ENCODE results near the gene DVL2. TPM values are rescaled to one million over a fixed set of nuclear protein-coding genes. Genes with fewer than 3 reads are reported as not detected.

Gene DVL2
- polyA plus RNA-seq, 1 donor from 2014 or later: 41.1 TPM

DNA sequence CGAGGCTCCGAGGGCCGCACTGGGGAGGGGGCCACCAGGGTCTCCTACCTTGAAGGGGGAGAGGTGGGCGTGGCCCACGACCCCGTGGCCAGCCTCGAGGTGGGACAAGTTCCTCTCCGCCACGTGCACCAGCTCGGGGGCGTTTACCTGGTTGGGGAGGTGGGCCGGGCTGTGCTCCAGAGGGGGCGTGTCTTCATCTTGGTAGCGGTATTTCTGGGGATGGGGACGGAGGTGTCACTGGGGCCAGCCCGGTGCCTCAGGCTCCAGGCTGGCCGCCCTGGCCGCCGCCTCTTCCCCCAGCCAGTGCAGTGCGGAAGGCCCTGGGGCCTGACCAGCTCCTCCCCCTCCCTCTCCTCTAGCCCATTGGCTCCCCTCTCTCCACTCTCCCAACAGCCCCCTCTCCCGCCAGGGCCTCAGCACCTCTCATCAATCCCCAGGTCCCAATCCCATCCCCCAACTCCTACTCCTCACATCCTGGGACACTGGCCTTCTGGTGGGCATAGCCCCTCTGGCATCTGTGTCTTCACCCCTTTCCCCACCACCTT, 26.2 kb downstream of the DVL2 start:
- Histone ChIP-seq H3K9me3 (ENCODE audit: low read length) (no peaks in the 10 kb centered on the region), H3K9ac (ENCODE audit: low read length) (peak overlapping the region; percentile 29), H3F3A (ENCODE audit: insufficient read depth, low read length, poor library complexity, severe bottlenecking) (no peaks in the 10 kb centered on the region), H3K36me3 (ENCODE audit: insufficient read depth, low read length) (no peaks in the 10 kb centered on the region), H3K4me2 (ENCODE audit: low read length) (no peak overlapping the region), H3K9me2 (ENCODE audit: insufficient read depth, low read length) (no peaks in the 10 kb centered on the region), H3K4me3 (ENCODE audit: low read length) (peak overlapping the region; percentile 13), H3K79me2 (replicated peaks; ENCODE audit: insufficient read depth, low read length) (peaks cover 60% of the 10 kb centered on the region), H3K27ac (ENCODE audit: low read length) (peak overlapping the region; percentile 20), H2AFZ (ENCODE audit: low read depth, low read length) (no peak overlapping the region), H4K20me1 (ENCODE audit: insufficient read depth) (no peaks in the 10 kb centered on the region), H3K27me3 (ENCODE audit: insufficient read depth, low read depth, low read length) (no peaks in the 10 kb centered on the region)
- TF ChIP-seq POLR2AphosphoS5 (IDR thresholded peaks at IDR 0.05): no peak
- no peak for TF ChIP-seq TAF1 (IDR thresholded peaks at IDR 0.05; ENCODE audit: low read depth)
- TF ChIP-seq, protein P1, sequence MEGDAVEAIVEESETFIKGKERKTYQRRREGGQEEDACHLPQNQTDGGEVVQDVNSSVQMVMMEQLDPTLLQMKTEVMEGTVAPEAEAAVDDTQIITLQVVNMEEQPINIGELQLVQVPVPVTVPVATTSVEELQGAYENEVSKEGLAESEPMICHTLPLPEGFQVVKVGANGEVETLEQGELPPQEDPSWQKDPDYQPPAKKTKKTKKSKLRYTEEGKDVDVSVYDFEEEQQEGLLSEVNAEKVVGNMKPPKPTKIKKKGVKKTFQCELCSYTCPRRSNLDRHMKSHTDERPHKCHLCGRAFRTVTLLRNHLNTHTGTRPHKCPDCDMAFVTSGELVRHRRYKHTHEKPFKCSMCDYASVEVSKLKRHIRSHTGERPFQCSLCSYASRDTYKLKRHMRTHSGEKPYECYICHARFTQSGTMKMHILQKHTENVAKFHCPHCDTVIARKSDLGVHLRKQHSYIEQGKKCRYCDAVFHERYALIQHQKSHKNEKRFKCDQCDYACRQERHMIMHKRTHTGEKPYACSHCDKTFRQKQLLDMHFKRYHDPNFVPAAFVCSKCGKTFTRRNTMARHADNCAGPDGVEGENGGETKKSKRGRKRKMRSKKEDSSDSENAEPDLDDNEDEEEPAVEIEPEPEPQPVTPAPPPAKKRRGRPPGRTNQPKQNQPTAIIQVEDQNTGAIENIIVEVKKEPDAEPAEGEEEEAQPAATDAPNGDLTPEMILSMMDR (IDR thresholded peaks at IDR 0.05; ENCODE audit: poor library complexity, severe bottlenecking): no peak
- TF ChIP-seq, protein P2, sequence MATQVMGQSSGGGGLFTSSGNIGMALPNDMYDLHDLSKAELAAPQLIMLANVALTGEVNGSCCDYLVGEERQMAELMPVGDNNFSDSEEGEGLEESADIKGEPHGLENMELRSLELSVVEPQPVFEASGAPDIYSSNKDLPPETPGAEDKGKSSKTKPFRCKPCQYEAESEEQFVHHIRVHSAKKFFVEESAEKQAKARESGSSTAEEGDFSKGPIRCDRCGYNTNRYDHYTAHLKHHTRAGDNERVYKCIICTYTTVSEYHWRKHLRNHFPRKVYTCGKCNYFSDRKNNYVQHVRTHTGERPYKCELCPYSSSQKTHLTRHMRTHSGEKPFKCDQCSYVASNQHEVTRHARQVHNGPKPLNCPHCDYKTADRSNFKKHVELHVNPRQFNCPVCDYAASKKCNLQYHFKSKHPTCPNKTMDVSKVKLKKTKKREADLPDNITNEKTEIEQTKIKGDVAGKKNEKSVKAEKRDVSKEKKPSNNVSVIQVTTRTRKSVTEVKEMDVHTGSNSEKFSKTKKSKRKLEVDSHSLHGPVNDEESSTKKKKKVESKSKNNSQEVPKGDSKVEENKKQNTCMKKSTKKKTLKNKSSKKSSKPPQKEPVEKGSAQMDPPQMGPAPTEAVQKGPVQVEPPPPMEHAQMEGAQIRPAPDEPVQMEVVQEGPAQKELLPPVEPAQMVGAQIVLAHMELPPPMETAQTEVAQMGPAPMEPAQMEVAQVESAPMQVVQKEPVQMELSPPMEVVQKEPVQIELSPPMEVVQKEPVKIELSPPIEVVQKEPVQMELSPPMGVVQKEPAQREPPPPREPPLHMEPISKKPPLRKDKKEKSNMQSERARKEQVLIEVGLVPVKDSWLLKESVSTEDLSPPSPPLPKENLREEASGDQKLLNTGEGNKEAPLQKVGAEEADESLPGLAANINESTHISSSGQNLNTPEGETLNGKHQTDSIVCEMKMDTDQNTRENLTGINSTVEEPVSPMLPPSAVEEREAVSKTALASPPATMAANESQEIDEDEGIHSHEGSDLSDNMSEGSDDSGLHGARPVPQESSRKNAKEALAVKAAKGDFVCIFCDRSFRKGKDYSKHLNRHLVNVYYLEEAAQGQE (IDR thresholded peaks at IDR 0.05; ENCODE audit: borderline replicate concordance): no peak
- TF ChIP-seq EZH2 (IDR thresholded peaks at IDR 0.05; ENCODE audit: borderline replicate concordance, insufficient read depth, low read length, poor library complexity, severe bottlenecking): no peak
- TF ChIP-seq RAD21 (conservative IDR thresholded peaks at IDR 0.05): no peak
- no peak for TF ChIP-seq EP300 (conservative IDR thresholded peaks at IDR 0.05; ENCODE audit: poor library complexity, severe bottlenecking)
- no peak for TF ChIP-seq MXI1 (conservative IDR thresholded peaks at IDR 0.05; ENCODE audit: poor library complexity, severe bottlenecking)
- no peak for TF ChIP-seq SMC3 (conservative IDR thresholded peaks at IDR 0.05; ENCODE audit: poor library complexity)

DNA sequence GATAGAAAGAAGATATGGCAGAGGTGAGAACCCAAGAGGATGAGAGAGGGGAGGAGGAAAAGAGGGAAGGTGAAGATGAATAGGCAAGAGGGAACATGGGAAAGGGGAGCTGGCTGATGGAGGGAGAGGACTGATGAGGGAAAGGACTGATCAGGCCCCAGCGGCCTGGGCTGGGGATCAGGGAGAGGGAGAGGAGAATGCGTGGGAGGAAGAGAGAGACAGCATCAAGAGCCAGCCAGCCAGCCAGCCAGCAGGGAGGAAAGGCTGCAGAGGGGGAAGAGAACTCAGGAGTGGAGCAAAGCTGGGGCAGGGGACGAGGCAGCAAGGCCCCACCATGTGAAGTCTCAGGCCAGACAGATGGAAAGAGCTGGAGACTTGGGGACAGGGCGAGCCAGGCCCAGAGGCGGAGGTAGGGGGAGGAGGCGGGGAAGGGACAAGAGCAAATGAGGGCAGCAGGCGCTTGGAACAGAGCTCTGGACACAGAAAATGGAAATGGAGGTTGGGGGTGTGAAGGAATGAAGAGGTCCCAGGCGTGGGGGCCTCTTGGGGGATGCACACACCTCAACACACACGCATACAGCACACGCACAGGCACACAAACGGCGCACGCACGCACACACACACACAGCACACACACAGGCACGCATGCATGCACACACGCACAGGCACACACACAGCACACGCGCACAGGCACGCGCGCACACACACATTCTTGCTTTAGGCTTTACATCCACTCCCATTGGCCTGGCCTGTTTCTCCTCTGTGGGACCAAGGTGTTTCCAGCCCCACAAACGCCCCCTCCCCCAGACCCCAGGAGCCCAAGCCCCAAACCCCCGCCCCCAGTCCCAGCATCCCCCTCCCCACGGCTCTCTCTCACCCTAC, 27.0 kb downstream of the DVL2 start:
- Histone ChIP-seq H3K79me2 (replicated peaks; ENCODE audit: insufficient read depth, low read length) (peaks cover 53% of the 10 kb centered on the region), H3K4me2 (ENCODE audit: low read length) (no peak overlapping the region), H4K20me1 (ENCODE audit: insufficient read depth) (no peaks in the 10 kb centered on the region)

More for the DNA sequence above, 27.0 kb downstream of the DVL2 start:
- Histone ChIP-seq H3K27me3 (ENCODE audit: insufficient read depth, low read depth, low read length) (no peaks in the 10 kb centered on the region), H3K4me3 (ENCODE audit: low read length) (peak overlapping the region; percentile 13), H3F3A (ENCODE audit: insufficient read depth, low read length, poor library complexity, severe bottlenecking) (no peaks in the 10 kb centered on the region), H3K36me3 (ENCODE audit: insufficient read depth, low read length) (no peaks in the 10 kb centered on the region), H3K9me2 (ENCODE audit: insufficient read depth, low read length) (no peaks in the 10 kb centered on the region), H2AFZ (ENCODE audit: low read depth, low read length) (no peak overlapping the region), H3K9ac (ENCODE audit: low read length) (peak overlapping the region; percentile 38), H3K9me3 (ENCODE audit: low read length) (no peaks in the 10 kb centered on the region), H3K27ac (ENCODE audit: low read length) (peak overlapping the region; percentile 96)
- TF ChIP-seq EP300 (conservative IDR thresholded peaks at IDR 0.05; ENCODE audit: poor library complexity, severe bottlenecking): no peak
- TF ChIP-seq, protein P1 (IDR thresholded peaks at IDR 0.05; ENCODE audit: poor library complexity, severe bottlenecking): no peak
- TF ChIP-seq MXI1 (conservative IDR thresholded peaks at IDR 0.05; ENCODE audit: poor library complexity, severe bottlenecking): no peak
- TF ChIP-seq TAF1 (IDR thresholded peaks at IDR 0.05; ENCODE audit: low read depth): no peak
- TF ChIP-seq, protein P2 (IDR thresholded peaks at IDR 0.05; ENCODE audit: borderline replicate concordance): no peak
- no peak for TF ChIP-seq EZH2 (IDR thresholded peaks at IDR 0.05; ENCODE audit: borderline replicate concordance, insufficient read depth, low read length, poor library complexity, severe bottlenecking)
- TF ChIP-seq RAD21 (conservative IDR thresholded peaks at IDR 0.05): no peak
- TF ChIP-seq SMC3 (conservative IDR thresholded peaks at IDR 0.05; ENCODE audit: poor library complexity): no peak
- TF ChIP-seq POLR2AphosphoS5 (IDR thresholded peaks at IDR 0.05): no peak
